D721Med (cell line): ENCODE measurements around the gene FOXQ1.
"Not testable (repeated sequence)": the region's sequence is repeated elsewhere in the genome, so short reads cannot be mapped to it uniquely, and the experiment has no call there.

ENCODE experiments used
- DNase-seq: peaks from one replicate; pipeline ENCODE4 v3.0.0; 2011; ENCODE audit warnings: low spot score; ENCODE audit not compliant: insufficient read length
- FAIRE-seq: peaks from 2 replicates; lab custom pipeline; 2011; peaks lifted over from hg19 to GRCh38; lab: Jason Lieb, UNC
- CTCF ChIP-seq: IDR thresholded peaks from 2 replicates; pipeline ENCODE4 v1.5.1; 2012; ENCODE audit warnings: mild to moderate bottlenecking, control low read depth; ENCODE audit not compliant: insufficient read depth; ENCODE audit errors: missing control alignments

FOXQ1 gene

GRCh38 chr6:1346558-1347091 lies 34.7 kb downstream of the FOXQ1 start:
- DNase-seq (no peak), FAIRE-seq (no peak)
- TF ChIP-seq CTCF, result no peak

DNA sequence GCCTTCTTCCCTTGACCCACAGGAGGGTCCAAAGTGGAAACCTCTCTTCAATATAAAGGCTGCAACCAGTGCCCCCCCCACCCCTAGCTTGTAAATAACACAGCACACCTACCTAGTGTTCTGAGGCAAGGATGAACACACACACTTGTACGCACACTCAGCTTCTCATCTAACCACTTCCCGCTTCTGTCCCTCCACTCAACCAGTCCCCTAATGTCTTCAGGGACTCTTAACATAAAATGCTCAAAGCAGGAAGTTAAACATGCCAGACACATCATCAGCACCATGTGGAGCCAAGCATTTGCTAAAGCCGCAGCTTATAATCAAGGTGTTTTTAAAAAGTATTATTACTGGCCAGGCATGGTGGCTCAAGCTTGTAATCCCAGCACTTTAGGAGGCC lies 35.3 kb downstream of the FOXQ1 start:
- FAIRE-seq (no peak), DNase-seq (no peak)
- TF ChIP-seq CTCF, result no peak

- DNase-seq (no peak), FAIRE-seq (no peak)
- no peak for TF ChIP-seq CTCF
Measured at GRCh38 chr6:1348675-1349074, 36.8 kb downstream of the FOXQ1 start.

DNA sequence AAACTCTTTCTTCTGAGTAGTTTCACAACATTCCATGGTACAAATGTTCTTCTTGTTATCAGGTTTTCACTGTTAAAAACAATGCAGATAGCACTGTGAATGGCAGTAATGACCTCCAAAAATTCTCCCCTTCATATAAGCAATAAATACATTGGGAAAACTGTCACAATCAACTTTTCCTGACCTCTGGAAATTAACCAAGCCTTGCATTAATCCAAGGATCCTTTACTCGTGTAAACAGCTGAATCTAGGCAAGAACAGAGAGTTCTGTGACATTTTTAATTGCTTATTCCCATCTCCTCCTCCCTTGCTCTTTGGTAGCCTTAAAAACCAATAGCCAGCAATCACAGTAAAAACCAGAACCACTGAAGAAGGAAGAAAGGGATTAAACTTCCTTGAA lies 37.8 kb downstream of the FOXQ1 start:
- no peak for TF ChIP-seq CTCF
- DNase-seq, result no peak
- FAIRE-seq, result no peak

GRCh38 chr6:1351381-1352008 lies 39.6 kb downstream of the FOXQ1 start:
- TF ChIP-seq CTCF, result no peak
- FAIRE-seq (no peak), DNase-seq (no peak)

GRCh38 chr6:1355068-1355467 lies 43.2 kb downstream of the FOXQ1 start:
- DNase-seq, FAIRE-seq: not testable (repeated sequence)

- not testable (repeated sequence) for DNase-seq, FAIRE-seq
Measured at GRCh38 chr6:1361717-1362116, 49.8 kb downstream of the FOXQ1 start.

GRCh38 chr6:1362643-1363042 lies 50.7 kb downstream of the FOXQ1 start:
- TF ChIP-seq CTCF, result no peak
- DNase-seq (no peak), FAIRE-seq (no peak)
